ENCODE measurements around the gene OPTC.

Gene OPTC

GRCh38 chr1:203456577-203456976 lies 37.4 kb upstream of the OPTC start:
- no peak for ATAC-seq
- no peak for TF ChIP-seq ESRRG (CRISPR knock-in tag; IDR thresholded peaks at IDR 0.05)
- no peak for TF ChIP-seq CREB5 (CRISPR knock-in tag; IDR thresholded peaks at IDR 0.05; ENCODE audit: low read depth)
- TF ChIP-seq SNAI2 (CRISPR knock-in tag; IDR thresholded peaks at IDR 0.05): no peak
- TF ChIP-seq ZFP3 (CRISPR knock-in tag; IDR thresholded peaks at IDR 0.05): no peak
- no peak for TF ChIP-seq CSDC2 (CRISPR knock-in tag; IDR thresholded peaks at IDR 0.05)
- no peak for TF ChIP-seq TSHZ2 (CRISPR knock-in tag; IDR thresholded peaks at IDR 0.05)
- no peak for TF ChIP-seq ISL1 (CRISPR knock-in tag; IDR thresholded peaks at IDR 0.05)
- no peak for TF ChIP-seq RARB (CRISPR knock-in tag; IDR thresholded peaks at IDR 0.05)
- no peak for TF ChIP-seq TOX (CRISPR knock-in tag; IDR thresholded peaks at IDR 0.05; ENCODE audit: borderline replicate concordance)
- no peak for TF ChIP-seq POU6F1 (CRISPR knock-in tag; IDR thresholded peaks at IDR 0.05; ENCODE audit: borderline replicate concordance, low read depth)
- TF ChIP-seq ZC3H10 (CRISPR knock-in tag; IDR thresholded peaks at IDR 0.05): no peak
- TF ChIP-seq PPARA (CRISPR knock-in tag; IDR thresholded peaks at IDR 0.05; ENCODE audit: borderline replicate concordance): no peak
- no peak for TF ChIP-seq OSR1 (CRISPR knock-in tag; IDR thresholded peaks at IDR 0.05)
- no peak for TF ChIP-seq ZNF70 (CRISPR knock-in tag; IDR thresholded peaks at IDR 0.05)

- no peak for ATAC-seq
- TF ChIP-seq ZFP30 (CRISPR knock-in tag; IDR thresholded peaks at IDR 0.05) (no peak), CSDC2 (CRISPR knock-in tag; IDR thresholded peaks at IDR 0.05) (no peak), TOX (CRISPR knock-in tag; IDR thresholded peaks at IDR 0.05; ENCODE audit: borderline replicate concordance) (no peak), OSR1 (CRISPR knock-in tag; IDR thresholded peaks at IDR 0.05) (no peak), GLIS3 (CRISPR knock-in tag; IDR thresholded peaks at IDR 0.05) (no peak)
These were observed 35.9 kb upstream of the OPTC start for GRCh38 chr1:203458078-203458477.

GRCh38 chr1:203459671-203460201 lies 34.2 kb upstream of the OPTC start:
- ATAC-seq: no peak
- TF ChIP-seq ISL1 (CRISPR knock-in tag; IDR thresholded peaks at IDR 0.05): no peak
- no peak for TF ChIP-seq GLIS3 (CRISPR knock-in tag; IDR thresholded peaks at IDR 0.05)
- TF ChIP-seq ESRRG (CRISPR knock-in tag; IDR thresholded peaks at IDR 0.05): no peak
- no peak for TF ChIP-seq PATZ1 (CRISPR knock-in tag; IDR thresholded peaks at IDR 0.05; ENCODE audit: borderline replicate concordance)
- no peak for TF ChIP-seq ZFP3 (CRISPR knock-in tag; IDR thresholded peaks at IDR 0.05)
- no peak for TF ChIP-seq OSR1 (CRISPR knock-in tag; IDR thresholded peaks at IDR 0.05)
- no peak for TF ChIP-seq ZNF565 (CRISPR knock-in tag; conservative IDR thresholded peaks at IDR 0.05; ENCODE audit: low read depth)
- no peak for TF ChIP-seq BACH2 (CRISPR knock-in tag; IDR thresholded peaks at IDR 0.05; ENCODE audit: borderline replicate concordance)
- TF ChIP-seq TSHZ2 (CRISPR knock-in tag; IDR thresholded peaks at IDR 0.05): no peak
- TF ChIP-seq SNAI2 (CRISPR knock-in tag; IDR thresholded peaks at IDR 0.05): no peak
- TF ChIP-seq RARB (CRISPR knock-in tag; IDR thresholded peaks at IDR 0.05): no peak
- no peak for TF ChIP-seq CSDC2 (CRISPR knock-in tag; IDR thresholded peaks at IDR 0.05)
- TF ChIP-seq TCF4 (CRISPR knock-in tag; IDR thresholded peaks at IDR 0.05; ENCODE audit: borderline replicate concordance): no peak

All from SK-N-SH treated with all-trans-retinoic acid at 6 μM for 48 hours (cell line).